ENCODE results near the gene COL25A1.

- TF ChIP-seq CTCF (IDR thresholded peaks at IDR 0.05), result no peak
- TF ChIP-seq EP300 (IDR thresholded peaks at IDR 0.05), result no peak
- TF ChIP-seq POLR2A (IDR thresholded peaks at IDR 0.05), result no peak
Measured at GRCh38 chr4:109114501-109114900, 188.0 kb downstream of the COL25A1 start.

All from upper lobe of left lung (tissue), 4 donors.